HG03025 (cell line): ENCODE results near the gene GRIN2A.

Source experiments
- ATAC-seq: cut with Tn5 transposase; IDR thresholded peaks from one replicate; pipeline ENCODE4 v1.9.1; 2021; ENCODE audit warnings: mild to moderate bottlenecking, moderate library complexity; ENCODE audit not compliant: unreplicated experiment, low FRiP score

Gene GRIN2A

GRCh38 chr16:9800186-9800738, 382.0 kb downstream of the GRIN2A start:
- no peak for ATAC-seq

- ATAC-seq, result no peak
Measured at GRCh38 chr16:9798952-9799580, 383.2 kb downstream of the GRIN2A start.

GRCh38 chr16:9798474-9798873, 383.8 kb downstream of the GRIN2A start:
- ATAC-seq, result no peak

GRCh38 chr16:9797306-9797705, 384.9 kb downstream of the GRIN2A start:
- no peak for ATAC-seq

- ATAC-seq, result no peak
Measured at GRCh38 chr16:9793623-9794022, 388.6 kb downstream of the GRIN2A start.

- ATAC-seq, result no peak
Measured at GRCh38 chr16:9791556-9791955, 390.7 kb downstream of the GRIN2A start.

GRCh38 chr16:9790199-9790598, 392.0 kb downstream of the GRIN2A start:
- ATAC-seq, result no peak

- ATAC-seq, result no peak
Measured at GRCh38 chr16:9787717-9788116, 394.5 kb downstream of the GRIN2A start.

GRCh38 chr16:9780831-9781230, 401.4 kb downstream of the GRIN2A start:
- no peak for ATAC-seq

GRCh38 chr16:9778849-9779248, 403.4 kb downstream of the GRIN2A start:
- ATAC-seq, result no peak

- no peak for ATAC-seq
Measured at GRCh38 chr16:9775998-9776397, 406.2 kb downstream of the GRIN2A start.

- no peak for ATAC-seq
Measured at GRCh38 chr16:9773289-9773688, 408.9 kb downstream of the GRIN2A start.

GRCh38 chr16:9772526-9773225, 409.6 kb downstream of the GRIN2A start:
- ATAC-seq, result no peak

GRCh38 chr16:9766891-9767290, 415.3 kb downstream of the GRIN2A start:
- no peak for ATAC-seq

GRCh38 chr16:9763505-9763904, 418.7 kb downstream of the GRIN2A start:
- ATAC-seq, result no peak

- ATAC-seq, result no peak
Measured at GRCh38 chr16:9761870-9762269, 420.4 kb downstream of the GRIN2A start.

- no peak for ATAC-seq
Measured at GRCh38 chr16:9757687-9758086, 424.5 kb downstream of the GRIN2A start.

GRCh38 chr16:9756434-9756833, 425.8 kb downstream of the GRIN2A start:
- no peak for ATAC-seq

GRCh38 chr16:9755081-9755480, 427.1 kb downstream of the GRIN2A start:
- ATAC-seq, result no peak

- no peak for ATAC-seq
Measured at GRCh38 chr16:9741776-9742175, 440.5 kb downstream of the GRIN2A start.

GRCh38 chr16:9739301-9739700, 442.9 kb downstream of the GRIN2A start:
- ATAC-seq, result no peak

- no peak for ATAC-seq
Measured at GRCh38 chr16:9738690-9739089, 443.5 kb downstream of the GRIN2A start.
